PC-9 (cell line): ENCODE measurements around the gene MTF2. TPM values are rescaled to one million over a fixed set of nuclear protein-coding genes. Genes with fewer than 3 reads are reported as not detected.
A peak's percentile ranks its signal among the peaks of the same experiment; 100 is the strongest.

Experiments
- BruUV-seq: library from RNA; stranded (reverse); fragments of 400-500 nt; replicated peaks from 2 replicates; lab custom pipeline; 2021; lab: Mats Ljungman, UMichigan
- CTCF ChIA-PET: fragments of 300-600 bp; sonication (Branson Sonifier 250); formaldehyde crosslinking; loops from one replicate; lab custom pipeline; 2022; ENCODE audit warnings: antibody characterized with exemption; lab: Charles Lee
- POLR2A ChIA-PET: fragments of 300-600 bp; sonication (Branson Sonifier 250); formaldehyde crosslinking; loops from one replicate; lab custom pipeline; 2022; ENCODE audit warnings: antibody characterized with exemption; ENCODE audit not compliant: unreplicated experiment; lab: Charles Lee
- DNase-seq, 2 experiments: peaks; one replicate each; pipeline versions ENCODE4 v3.0.0 to v3.0.0-alpha.2; 2015 to 2022; ENCODE audit warnings: mixed read lengths in 1 of 2
- H2AFZ ChIP-seq: fragments of 200-600 bp; sonication (generic); 2 replicates; pipeline ENCODE4 v1.8.1; 2017; ENCODE audit warnings: antibody characterized with exemption
- H3F3A ChIP-seq: fragments of 200-600 bp; sonication (generic); 2 replicates; pipeline ENCODE4 v1.8.1; 2017; ENCODE audit warnings: antibody characterized with exemption, mild to moderate bottlenecking, low read depth; ENCODE audit not compliant: insufficient read depth
- H3K27ac ChIP-seq: fragments of 200-600 bp; sonication (generic); 2 replicates; pipeline ENCODE4 v1.6.1; 2016; ENCODE audit warnings: mixed run types
- H3K27me3 ChIP-seq: fragments of 200-600 bp; sonication (generic); 2 replicates; pipeline ENCODE4 v1.6.1; 2016; ENCODE audit warnings: low read depth, mixed run types; ENCODE audit not compliant: insufficient read depth
- H3K36me3 ChIP-seq: fragments of 200-600 bp; sonication (generic); 2 replicates; pipeline ENCODE4 v1.6.1; 2016; ENCODE audit warnings: low read depth, mixed run types
- H3K4me1 ChIP-seq: fragments of 200-600 bp; sonication (generic); replicated peaks from 2 replicates; pipeline ENCODE4 v1.6.1; 2016; ENCODE audit warnings: mixed run types; ENCODE audit not compliant: insufficient read depth
- H3K4me2 ChIP-seq: fragments of 200-600 bp; sonication (generic); 2 replicates; pipeline ENCODE4 v1.6.1; 2017; ENCODE audit warnings: mixed run types
- H3K4me3 ChIP-seq: fragments of 200-600 bp; sonication (generic); 2 replicates; pipeline ENCODE4 v1.6.1; 2016; ENCODE audit warnings: mixed run types
- H3K79me2 ChIP-seq: fragments of 200-600 bp; sonication (generic); 2 replicates; pipeline ENCODE4 v1.6.1; 2017; ENCODE audit warnings: low read depth, mixed run types
- H3K9me2 ChIP-seq: fragments of 200-600 bp; sonication (generic); 2 replicates; pipeline ENCODE4 v1.8.1; 2017; ENCODE audit warnings: mild to moderate bottlenecking; ENCODE audit not compliant: insufficient read depth
- H3K9me3 ChIP-seq: fragments of 200-600 bp; sonication (generic); 2 replicates; pipeline ENCODE4 v1.8.1; 2016; ENCODE audit warnings: low read depth; ENCODE audit not compliant: insufficient read depth
- H4K20me1 ChIP-seq: fragments of 200-600 bp; sonication (generic); 2 replicates; pipeline ENCODE4 v1.8.1; 2017; ENCODE audit not compliant: insufficient read depth
- EZH2 ChIP-seq: fragments of 200-600 bp; sonication (generic); IDR thresholded peaks from 2 replicates; pipeline ENCODE4 v1.8.0; 2017; ENCODE audit warnings: antibody characterized with exemption, low read depth
- intact Hi-C: fragments of 100-400 bp; cut with micrococcal nuclease; formaldehyde crosslinking; loops from one replicate; pipeline ENCODE4 v1.10.0; 2022; ENCODE audit not compliant: unreplicated experiment
- total RNA-seq: library from RNA; stranded (reverse); gene quantifications from 2 replicates; pipeline ENCODE4 v1.2.3, GENCODE V29; 2021
- TF ChIP-seq, protein P1 (sequence below): fragments of 200-600 bp; sonication (generic); conservative IDR thresholded peaks from 2 replicates; pipeline ENCODE4 v1.6.1; 2017; ENCODE audit warnings: mixed run types, antibody characterized with exemption, mild to moderate bottlenecking, moderate library complexity

The MTF2 gene
- total RNA-seq, 1 experiment from 2014 or later, result 31.7 TPM

DNA sequence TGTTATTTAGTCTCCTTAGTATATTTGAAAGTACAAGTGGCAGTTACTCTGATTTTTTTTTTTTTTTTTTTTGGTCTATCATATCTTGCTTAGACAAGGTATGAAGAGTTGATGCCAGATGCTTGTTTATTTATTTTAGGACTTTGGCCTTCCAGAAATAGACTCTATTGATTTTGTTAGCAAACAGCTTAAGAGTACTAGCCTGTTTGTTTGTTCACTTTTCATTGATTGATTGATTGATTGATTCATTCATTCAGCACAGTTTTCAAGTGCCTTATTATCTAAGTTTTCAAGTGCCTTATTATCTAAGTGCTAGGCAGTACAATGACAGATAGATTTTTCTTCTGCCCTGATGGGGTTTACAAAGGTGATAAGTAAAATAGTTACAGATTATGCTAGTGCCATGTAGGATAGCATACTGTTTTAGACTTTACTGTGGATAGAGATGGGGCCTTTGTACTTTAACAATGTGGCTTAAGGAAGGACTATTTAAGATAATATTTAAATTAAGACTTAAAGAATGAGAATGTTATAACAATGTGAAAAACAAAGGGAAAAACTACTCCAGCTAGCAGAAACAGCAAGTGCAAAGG is 50.5 kb downstream of the MTF2 start:
- no TSS peak for BruUV-seq
- peaks cover 26% of the 10 kb centered on the region for H3K36me3 ChIP-seq

DNA sequence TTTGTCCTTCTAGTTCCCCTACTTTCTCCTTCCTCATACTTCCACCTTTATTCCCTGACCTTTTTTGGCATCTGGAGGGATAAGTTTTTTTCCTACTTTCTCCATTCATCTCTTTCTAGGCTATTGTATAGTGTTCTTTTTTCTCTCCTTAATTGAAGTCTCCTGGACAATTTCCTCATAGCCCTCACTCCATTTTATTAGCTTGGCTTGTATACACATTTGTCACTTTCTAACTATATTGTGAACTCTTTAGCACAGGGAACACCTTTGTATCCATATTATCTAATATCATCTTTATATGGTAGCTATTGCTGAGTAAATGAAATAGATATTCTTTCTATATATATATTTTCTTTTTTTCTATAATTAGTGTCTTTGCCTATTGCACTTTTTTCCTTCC is 53.6 kb downstream of the MTF2 start:
- no peak for DNase-seq
- no peak overlapping the region for H3K27ac ChIP-seq
- no peak overlapping the region for H2AFZ ChIP-seq
- TF ChIP-seq, protein P1, sequence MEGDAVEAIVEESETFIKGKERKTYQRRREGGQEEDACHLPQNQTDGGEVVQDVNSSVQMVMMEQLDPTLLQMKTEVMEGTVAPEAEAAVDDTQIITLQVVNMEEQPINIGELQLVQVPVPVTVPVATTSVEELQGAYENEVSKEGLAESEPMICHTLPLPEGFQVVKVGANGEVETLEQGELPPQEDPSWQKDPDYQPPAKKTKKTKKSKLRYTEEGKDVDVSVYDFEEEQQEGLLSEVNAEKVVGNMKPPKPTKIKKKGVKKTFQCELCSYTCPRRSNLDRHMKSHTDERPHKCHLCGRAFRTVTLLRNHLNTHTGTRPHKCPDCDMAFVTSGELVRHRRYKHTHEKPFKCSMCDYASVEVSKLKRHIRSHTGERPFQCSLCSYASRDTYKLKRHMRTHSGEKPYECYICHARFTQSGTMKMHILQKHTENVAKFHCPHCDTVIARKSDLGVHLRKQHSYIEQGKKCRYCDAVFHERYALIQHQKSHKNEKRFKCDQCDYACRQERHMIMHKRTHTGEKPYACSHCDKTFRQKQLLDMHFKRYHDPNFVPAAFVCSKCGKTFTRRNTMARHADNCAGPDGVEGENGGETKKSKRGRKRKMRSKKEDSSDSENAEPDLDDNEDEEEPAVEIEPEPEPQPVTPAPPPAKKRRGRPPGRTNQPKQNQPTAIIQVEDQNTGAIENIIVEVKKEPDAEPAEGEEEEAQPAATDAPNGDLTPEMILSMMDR, result no peak
- TF ChIP-seq EZH2, result no peak
- intact Hi-C loops, result no loop called here
- H3K4me2 ChIP-seq, result no peak overlapping the region
- ChIA-PET CTCF (no interaction called here), POLR2A (no interaction called here)
- H3K4me3 ChIP-seq, result no peak overlapping the region
- H4K20me1 ChIP-seq, result no peaks in the 10 kb centered on the region; the same call in 1 of the 2 replicates
- H3K79me2 ChIP-seq, result no peaks in the 10 kb centered on the region
- peaks cover 38% of the 10 kb centered on the region for H3K36me3 ChIP-seq
- no peaks in the 10 kb centered on the region for H3K4me1 ChIP-seq
- peaks cover 16% of the 10 kb centered on the region for H3F3A ChIP-seq
- H3K27me3 ChIP-seq, result no peaks in the 10 kb centered on the region
- no peaks in the 10 kb centered on the region for H3K9me3 ChIP-seq
- BruUV-seq, result no TSS peak
- H3K9me2 ChIP-seq, result no peaks in the 10 kb centered on the region

More for the DNA sequence above, 50.5 kb downstream of the MTF2 start:
- intact Hi-C loops, result no loop called here
- CTCF ChIA-PET, result no interaction called here
- Histone ChIP-seq H3K27me3 (no peaks in the 10 kb centered on the region), H3K4me1 (no peaks in the 10 kb centered on the region), H3K79me2 (no peaks in the 10 kb centered on the region), H2AFZ (no peak overlapping the region), H4K20me1 (no peaks in the 10 kb centered on the region), H3K27ac (no peak overlapping the region), H3K4me3 (no peak overlapping the region), H3F3A (no peaks in the 10 kb centered on the region), H3K9me2 (no peaks in the 10 kb centered on the region), H3K9me3 (no peaks in the 10 kb centered on the region), H3K4me2 (no peak overlapping the region)
- no peak for DNase-seq
- TF ChIP-seq, protein P1, result no peak
- no peak for TF ChIP-seq EZH2
- POLR2A ChIA-PET, result no interaction called here

DNA sequence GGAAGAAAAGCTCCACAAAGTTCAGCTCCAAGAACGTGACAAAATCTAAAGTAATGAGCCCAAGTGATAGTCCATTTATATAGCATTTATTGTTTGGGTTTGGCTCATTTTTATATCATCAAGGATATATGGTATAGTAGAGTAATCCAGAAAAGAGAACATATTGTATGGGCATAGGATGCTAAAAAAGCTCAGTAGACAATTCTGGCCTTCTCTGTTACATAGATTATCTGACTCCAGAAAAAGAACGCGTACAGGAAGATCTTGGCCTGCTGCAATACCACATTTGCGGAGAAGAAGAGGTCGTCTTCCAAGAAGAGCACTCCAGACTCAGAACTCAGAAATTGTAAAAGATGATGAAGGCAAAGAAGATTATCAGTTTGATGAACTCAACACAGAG is 57.4 kb downstream of the MTF2 start:
- CTCF ChIA-PET, result interaction anchor here (0.6 kb wide), 1 partner anchor 110 kb away, joined by 4 read pairs; no protein-coding TSS in a partner anchor

More for the DNA sequence above, 57.4 kb downstream of the MTF2 start:
- Histone ChIP-seq H3K4me1 (no peaks in the 10 kb centered on the region), H3K4me3 (no peak overlapping the region), H3K27me3 (no peaks in the 10 kb centered on the region), H3F3A (peaks cover 28% of the 10 kb centered on the region), H2AFZ (no peak overlapping the region), H4K20me1 (no peaks in the 10 kb centered on the region; the same call in 1 of the 2 replicates), H3K79me2 (no peaks in the 10 kb centered on the region), H3K36me3 (peaks cover 51% of the 10 kb centered on the region), H3K9me2 (no peaks in the 10 kb centered on the region), H3K4me2 (no peak overlapping the region), H3K9me3 (no peaks in the 10 kb centered on the region), H3K27ac (peak overlapping the region; percentile 10; the same call in 1 of the 2 replicates)
- intact Hi-C loops, result no loop called here
- DNase-seq, result no peak
- TF ChIP-seq, protein P1, result no peak
- TF ChIP-seq EZH2, result no peak
- POLR2A ChIA-PET, result no interaction called here
- no TSS peak for BruUV-seq
